ENCODE measurements around the gene SORT1. TPM values are rescaled to one million over a fixed set of nuclear protein-coding genes. Genes with fewer than 3 reads are reported as not detected.

Gene SORT1
- total RNA-seq, 1 experiment from 2014 or later, result 12.4 TPM

DNA sequence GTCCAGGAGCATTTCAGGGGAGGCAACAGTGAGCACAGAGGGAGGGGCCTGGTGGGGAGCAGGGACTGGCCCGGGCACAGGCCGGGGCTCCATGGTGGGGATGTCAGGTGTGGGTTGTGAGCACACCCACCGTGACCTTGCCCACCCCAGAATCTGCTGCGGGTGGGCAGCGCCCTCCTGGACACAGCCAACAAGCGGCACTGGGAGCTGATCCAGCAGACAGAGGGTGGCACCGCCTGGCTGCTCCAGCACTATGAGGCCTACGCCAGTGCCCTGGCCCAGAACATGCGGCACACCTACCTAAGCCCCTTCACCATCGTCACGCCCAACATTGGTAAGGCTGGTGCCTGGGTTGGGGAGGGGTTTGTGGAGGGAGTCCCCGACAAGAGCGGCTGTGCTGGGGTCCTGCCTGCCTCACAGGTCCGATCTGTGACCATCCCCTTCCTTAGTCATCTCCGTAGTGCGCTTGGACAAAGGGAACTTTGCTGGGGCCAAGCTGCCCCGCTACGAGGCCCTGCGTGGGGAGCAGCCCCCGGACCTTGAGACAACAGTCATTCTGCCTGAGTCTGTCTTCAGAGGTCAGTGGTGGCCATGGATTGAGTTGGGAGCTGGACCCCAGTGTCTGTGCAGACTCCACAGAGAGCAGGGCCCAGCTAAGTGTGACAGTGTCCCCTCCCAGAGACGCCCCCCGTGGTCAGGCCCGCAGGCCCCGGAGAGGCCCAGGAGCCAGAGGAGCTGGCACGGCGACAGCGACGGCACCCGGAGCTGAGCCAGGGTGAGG, 129.1 kb downstream of the SORT1 start:
- H3K36me3 ChIP-seq (replicated peaks; ENCODE audit: control insufficient read depth, insufficient read depth, low read length), result peaks cover 6% of the 10 kb centered on the region

DNA sequence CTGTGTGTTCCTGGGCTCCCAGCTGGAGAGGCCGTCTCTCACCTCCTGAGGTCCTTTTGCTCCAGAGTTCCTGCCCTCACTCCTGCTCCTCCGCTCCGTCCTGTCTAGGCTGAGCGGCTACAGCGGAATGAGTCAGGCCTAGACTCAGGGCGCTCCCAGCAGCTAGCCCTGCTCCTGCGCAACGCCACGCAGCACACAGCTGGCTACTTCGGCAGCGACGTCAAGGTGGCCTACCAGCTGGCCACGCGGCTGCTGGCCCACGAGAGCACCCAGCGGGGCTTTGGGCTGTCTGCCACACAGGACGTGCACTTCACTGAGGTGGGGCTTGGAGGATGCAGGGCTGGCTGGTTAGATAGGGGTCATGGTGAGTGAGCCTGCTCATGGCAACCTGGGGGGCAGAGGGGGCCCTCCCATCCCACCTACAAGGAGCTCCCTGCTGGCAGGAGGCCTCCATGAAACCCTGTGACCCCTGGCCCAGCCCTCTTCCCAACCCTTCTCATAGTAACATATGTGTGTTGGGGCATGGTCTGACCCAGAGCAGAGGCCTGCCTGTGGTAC, 129.9 kb downstream of the SORT1 start:
- Histone ChIP-seq H3K27me3 (ENCODE audit: control insufficient read depth, insufficient read depth, low read length) (no peaks in the 10 kb centered on the region), H3K4me3 (ENCODE audit: insufficient read depth, low read depth, low read length) (no peak overlapping the region), H3K36me3 (replicated peaks; ENCODE audit: control insufficient read depth, insufficient read depth, low read length) (peaks cover 6% of the 10 kb centered on the region)
- DNase-seq, result no peak

More for the DNA sequence above, 129.1 kb downstream of the SORT1 start:
- DNase-seq, result peak; percentile 45
- Histone ChIP-seq H3K4me3 (ENCODE audit: insufficient read depth, low read depth, low read length) (no peak overlapping the region), H3K27me3 (ENCODE audit: control insufficient read depth, insufficient read depth, low read length) (no peaks in the 10 kb centered on the region)

DNA sequence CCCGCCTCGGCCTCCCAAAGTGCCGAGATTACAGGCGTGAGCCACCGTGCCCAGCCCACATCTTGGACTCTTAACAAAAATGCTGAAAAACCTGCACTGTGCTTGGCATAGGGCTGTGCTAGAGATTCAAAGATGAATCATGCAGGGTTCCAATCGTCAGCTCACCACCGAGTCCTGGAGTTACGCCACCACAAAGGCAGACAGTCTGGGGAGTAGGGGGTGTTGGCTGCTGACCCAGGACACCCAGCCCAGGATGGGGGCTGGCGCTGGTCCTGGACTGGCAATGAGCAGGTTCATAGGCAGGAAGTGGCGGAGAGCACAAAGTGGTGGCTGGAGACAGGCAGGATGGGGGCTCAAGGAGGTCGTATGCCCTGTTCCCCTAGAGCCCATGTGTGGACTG, 130.8 kb downstream of the SORT1 start:
- no peak for DNase-seq
- H3K36me3 ChIP-seq (replicated peaks; ENCODE audit: control insufficient read depth, insufficient read depth, low read length), result peaks cover 6% of the 10 kb centered on the region
- H3K27me3 ChIP-seq (ENCODE audit: control insufficient read depth, insufficient read depth, low read length), result no peaks in the 10 kb centered on the region
- no peak overlapping the region for H3K4me3 ChIP-seq (ENCODE audit: insufficient read depth, low read depth, low read length)

DNA sequence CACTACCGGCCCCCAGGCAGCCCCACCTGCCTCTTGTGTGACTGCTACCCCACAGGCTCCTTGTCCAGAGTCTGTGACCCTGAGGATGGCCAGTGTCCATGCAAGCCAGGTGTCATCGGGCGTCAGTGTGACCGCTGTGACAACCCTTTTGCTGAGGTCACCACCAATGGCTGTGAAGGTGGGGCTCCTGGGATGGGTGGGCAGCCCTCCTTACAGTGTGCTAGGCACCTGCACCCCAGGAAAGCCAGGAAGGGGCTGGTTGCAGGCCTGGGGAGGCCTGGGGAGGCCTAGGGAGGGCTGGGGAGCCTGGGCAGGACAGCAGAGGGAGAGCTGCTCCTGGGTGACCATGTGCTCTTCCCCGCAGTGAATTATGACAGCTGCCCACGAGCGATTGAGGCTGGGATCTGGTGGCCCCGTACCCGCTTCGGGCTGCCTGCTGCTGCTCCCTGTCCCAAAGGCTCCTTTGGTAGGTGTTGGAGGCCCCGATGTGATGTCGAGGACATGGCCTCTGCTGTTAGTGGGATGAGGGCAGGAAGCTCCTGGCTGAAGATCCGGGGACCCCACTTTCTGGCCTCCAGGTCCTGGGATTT, 131.9 kb downstream of the SORT1 start:
- Histone ChIP-seq H3K27me3 (ENCODE audit: control insufficient read depth, insufficient read depth, low read length) (no peaks in the 10 kb centered on the region), H3K4me3 (ENCODE audit: insufficient read depth, low read depth, low read length) (no peak overlapping the region), H3K36me3 (replicated peaks; ENCODE audit: control insufficient read depth, insufficient read depth, low read length) (peaks cover 6% of the 10 kb centered on the region)
- DNase-seq, result no peak

DNA sequence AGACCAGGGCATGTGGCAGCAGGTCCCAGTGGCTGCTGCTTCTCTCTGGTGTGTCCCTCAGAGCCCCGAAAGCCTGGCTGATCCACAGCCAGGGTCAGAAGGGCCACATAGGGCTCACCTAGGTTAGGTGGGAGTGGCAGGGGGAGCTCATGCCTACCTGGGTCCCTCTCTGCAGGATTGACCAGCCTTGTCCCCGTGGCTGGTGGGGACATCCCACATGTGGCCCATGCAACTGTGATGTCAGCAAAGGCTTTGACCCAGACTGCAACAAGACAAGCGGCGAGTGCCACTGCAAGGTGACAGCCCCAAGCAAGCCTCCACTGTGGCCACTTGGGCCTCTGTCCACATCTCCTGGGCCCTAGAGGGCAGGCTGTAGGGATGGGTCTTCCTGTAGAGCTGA, 132.7 kb downstream of the SORT1 start:
- Histone ChIP-seq H3K4me3 (ENCODE audit: insufficient read depth, low read depth, low read length) (no peak overlapping the region), H3K27me3 (ENCODE audit: control insufficient read depth, insufficient read depth, low read length) (no peaks in the 10 kb centered on the region), H3K36me3 (replicated peaks; ENCODE audit: control insufficient read depth, insufficient read depth, low read length) (peaks cover 6% of the 10 kb centered on the region)
- DNase-seq, result no peak

DNA sequence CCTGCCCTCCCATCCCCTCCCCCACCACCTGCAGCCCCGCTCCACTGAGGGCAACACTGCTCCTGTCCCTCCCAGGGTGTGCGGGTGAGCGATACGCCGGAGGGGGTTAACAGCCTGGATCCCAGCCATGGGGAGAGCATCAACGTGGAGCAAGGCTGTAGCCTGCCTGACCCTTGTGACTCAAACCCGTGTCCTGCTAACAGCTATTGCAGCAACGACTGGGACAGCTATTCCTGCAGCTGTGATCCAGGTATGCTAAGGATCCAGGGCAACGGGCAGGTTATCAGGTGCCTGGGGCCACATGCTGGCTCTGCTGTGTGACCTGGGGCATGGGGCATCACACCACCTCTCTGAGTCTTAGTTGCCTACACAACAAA, 133.4 kb downstream of the SORT1 start:
- Histone ChIP-seq H3K27me3 (ENCODE audit: control insufficient read depth, insufficient read depth, low read length) (no peaks in the 10 kb centered on the region), H3K4me3 (ENCODE audit: insufficient read depth, low read depth, low read length) (no peak overlapping the region), H3K36me3 (replicated peaks; ENCODE audit: control insufficient read depth, insufficient read depth, low read length) (peaks cover 6% of the 10 kb centered on the region)
- no peak for DNase-seq

DNA sequence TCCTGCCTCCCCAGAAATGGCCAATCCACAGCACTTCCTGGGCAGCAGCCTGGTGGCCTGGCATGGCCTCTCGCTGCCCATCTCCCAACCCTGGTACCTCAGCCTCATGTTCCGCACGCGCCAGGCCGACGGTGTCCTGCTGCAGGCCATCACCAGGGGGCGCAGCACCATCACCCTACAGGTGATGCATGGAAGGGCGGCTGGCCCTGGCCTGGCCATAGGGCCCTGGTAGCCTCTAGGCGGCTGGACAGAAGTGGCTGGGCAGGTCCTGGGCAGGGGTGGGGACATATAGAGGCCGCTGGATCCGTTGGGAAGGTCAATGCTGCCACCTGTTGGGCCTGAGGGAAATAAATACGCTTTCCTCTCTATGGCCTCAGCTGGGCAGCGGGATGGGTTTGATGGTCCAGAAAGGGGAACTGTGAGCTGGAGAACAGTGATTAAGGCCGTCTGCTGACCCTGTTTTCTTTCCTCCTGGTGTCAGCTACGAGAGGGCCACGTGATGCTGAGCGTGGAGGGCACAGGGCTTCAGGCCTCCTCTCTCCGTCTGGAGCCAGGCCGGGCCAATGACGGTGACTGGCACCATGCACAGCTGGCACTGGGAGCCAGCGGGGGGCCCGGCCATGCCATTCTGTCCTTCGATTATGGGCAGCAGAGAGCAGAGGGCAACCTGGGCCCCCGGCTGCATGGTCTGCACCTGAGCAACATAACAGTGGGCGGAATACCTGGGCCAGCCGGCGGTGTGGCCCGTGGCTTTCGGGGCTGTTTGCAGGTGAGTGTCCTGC, 133.9 kb downstream of the SORT1 start:
- peaks cover 6% of the 10 kb centered on the region for H3K36me3 ChIP-seq (replicated peaks; ENCODE audit: control insufficient read depth, insufficient read depth, low read length)
- peak; percentile 99 for DNase-seq
- no peak overlapping the region for H3K4me3 ChIP-seq (ENCODE audit: insufficient read depth, low read depth, low read length)
- H3K27me3 ChIP-seq (ENCODE audit: control insufficient read depth, insufficient read depth, low read length), result no peaks in the 10 kb centered on the region

DNA sequence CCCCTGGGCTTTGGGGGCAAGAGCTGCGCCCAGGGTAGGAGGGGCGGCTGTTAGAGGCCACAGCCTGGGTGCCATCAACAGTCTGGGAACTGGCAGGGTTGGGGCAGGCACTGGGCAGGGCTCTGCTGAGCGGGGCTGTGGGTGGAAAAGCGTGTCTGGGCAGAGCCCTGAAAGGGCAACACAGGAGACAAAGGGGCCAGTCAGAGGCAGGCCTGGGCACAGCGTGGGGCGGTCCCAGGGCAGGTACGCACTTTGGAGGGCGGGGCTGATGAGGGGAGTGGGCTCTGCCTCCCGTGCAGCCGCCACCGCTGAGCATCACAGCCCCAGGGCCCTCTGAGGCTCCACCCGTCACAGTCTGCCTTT, 134.5 kb downstream of the SORT1 start:
- H3K36me3 ChIP-seq (replicated peaks; ENCODE audit: control insufficient read depth, insufficient read depth, low read length), result peaks cover 6% of the 10 kb centered on the region
- no peak overlapping the region for H3K4me3 ChIP-seq (ENCODE audit: insufficient read depth, low read depth, low read length)
- no peak for DNase-seq
- no peaks in the 10 kb centered on the region for H3K27me3 ChIP-seq (ENCODE audit: control insufficient read depth, insufficient read depth, low read length)

DNA sequence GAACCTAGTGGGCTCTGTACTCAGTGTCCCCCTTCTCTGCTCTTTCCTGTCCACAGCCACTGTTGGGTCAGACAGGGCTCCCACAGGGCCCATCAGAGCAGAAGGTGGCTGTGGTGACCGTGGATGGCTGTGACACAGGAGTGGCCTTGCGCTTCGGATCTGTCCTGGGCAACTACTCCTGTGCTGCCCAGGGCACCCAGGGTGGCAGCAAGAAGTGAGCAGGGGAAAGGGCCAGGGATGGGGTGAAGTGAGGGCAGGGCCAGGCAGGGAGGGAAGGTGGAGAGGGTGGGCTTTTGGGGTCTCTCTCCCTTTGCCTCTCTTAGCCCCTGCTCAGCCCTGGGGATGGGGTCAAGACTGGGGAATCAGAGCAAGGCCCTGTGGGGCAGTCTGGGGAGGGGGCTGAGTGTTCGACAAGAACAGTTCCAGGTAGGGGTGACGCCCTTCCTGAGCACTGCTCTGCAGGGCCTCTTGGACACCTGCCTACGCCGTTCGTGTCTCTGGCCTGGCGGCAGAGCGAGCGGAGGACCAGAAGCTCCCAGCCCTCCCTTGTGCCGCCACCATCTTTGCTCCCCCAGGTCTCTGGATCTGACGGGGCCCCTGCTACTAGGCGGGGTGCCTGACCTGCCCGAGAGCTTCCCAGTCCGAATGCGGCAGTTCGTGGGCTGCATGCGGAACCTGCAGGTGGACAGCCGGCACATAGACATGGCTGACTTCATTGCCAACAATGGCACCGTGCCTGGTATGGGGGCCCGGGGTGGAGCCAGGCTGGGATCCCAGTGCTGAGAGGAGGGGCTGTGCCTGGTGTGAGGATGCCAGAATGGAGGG, 135.3 kb downstream of the SORT1 start:
- Histone ChIP-seq H3K36me3 (replicated peaks; ENCODE audit: control insufficient read depth, insufficient read depth, low read length) (peaks cover 6% of the 10 kb centered on the region), H3K4me3 (ENCODE audit: insufficient read depth, low read depth, low read length) (no peak overlapping the region), H3K27me3 (ENCODE audit: control insufficient read depth, insufficient read depth, low read length) (no peaks in the 10 kb centered on the region)
- DNase-seq, result no peak

DNA sequence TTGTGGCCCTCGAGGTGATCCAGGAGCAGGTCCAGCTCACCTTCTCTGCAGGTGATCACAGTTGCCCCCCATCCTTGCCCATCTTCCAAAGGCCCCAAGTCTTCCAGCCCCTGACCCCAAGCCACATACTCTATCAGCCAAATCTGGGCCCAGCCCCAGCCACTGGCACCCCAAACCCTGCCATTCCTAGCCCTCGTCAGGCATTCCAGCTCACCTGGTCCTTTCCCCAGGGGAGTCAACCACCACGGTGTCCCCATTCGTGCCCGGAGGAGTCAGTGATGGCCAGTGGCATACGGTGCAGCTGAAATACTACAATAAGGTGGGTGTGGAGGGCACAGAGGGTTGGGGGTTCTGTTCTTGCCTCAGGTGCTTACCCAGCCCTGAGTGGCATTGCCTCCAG, 136.1 kb downstream of the SORT1 start:
- Histone ChIP-seq H3K27me3 (ENCODE audit: control insufficient read depth, insufficient read depth, low read length) (no peaks in the 10 kb centered on the region), H3K36me3 (replicated peaks; ENCODE audit: control insufficient read depth, insufficient read depth, low read length) (peaks cover 6% of the 10 kb centered on the region), H3K4me3 (ENCODE audit: insufficient read depth, low read depth, low read length) (no peak overlapping the region)
- no peak for DNase-seq

DNA sequence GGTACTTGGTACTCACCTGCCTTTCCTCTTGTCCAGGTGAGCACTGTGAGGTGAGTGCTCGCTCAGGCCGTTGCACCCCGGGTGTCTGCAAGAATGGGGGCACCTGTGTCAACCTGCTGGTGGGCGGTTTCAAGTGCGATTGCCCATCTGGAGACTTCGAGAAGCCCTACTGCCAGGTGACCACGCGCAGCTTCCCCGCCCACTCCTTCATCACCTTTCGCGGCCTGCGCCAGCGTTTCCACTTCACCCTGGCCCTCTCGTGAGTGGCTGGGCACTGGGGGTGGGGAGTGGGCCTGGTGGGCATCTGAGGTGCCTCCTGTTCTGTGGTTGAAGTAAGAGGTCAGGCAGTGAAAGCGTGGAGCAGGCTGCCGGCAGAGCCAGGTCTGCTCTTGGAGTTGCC, 136.7 kb downstream of the SORT1 start:
- no peak for DNase-seq
- Histone ChIP-seq H3K27me3 (ENCODE audit: control insufficient read depth, insufficient read depth, low read length) (no peaks in the 10 kb centered on the region), H3K36me3 (replicated peaks; ENCODE audit: control insufficient read depth, insufficient read depth, low read length) (peaks cover 6% of the 10 kb centered on the region), H3K4me3 (ENCODE audit: insufficient read depth, low read depth, low read length) (no peak overlapping the region)

DNA sequence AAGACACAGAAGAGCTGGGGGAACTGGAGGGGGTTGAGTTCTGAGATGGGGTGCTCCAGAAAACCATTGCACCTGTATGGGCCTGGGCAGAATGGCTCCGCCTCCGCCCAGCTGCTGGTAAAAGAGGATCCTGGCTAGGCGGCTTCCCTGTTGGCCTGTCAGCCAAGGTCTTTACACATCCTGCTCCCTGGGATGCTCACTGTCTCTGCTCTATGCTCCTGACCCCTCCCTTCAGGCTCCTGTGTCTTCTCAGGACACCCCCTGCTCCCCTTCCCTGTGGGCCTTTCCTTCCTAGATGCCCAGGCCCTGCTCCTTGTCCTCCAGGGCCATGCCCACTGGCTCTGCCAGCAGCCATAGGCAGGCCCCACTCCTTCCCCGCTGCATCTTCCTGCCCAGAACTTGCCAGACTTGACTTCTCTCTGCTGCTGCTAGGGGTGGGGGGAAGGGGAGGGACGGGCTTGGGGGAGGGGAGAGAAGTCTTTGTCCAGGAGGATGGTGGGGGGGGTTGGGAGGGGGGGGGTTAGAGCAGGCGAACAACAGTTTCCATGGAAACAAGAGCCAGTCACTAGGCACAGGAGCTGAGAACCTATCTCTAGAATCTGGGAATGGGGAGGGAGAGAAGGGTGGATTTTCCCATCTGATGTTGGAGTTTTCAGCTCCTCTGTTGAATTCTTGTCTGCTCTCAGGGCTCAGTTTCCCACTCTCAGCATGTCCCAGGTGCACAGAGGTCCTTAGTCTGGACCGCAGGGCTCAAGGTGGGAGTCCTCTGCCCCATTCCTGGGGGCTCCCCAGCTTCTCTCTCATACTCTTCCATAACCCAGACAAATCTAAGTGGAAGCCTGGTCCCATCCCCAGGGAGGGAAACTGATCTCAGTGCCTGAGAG, 137.8 kb downstream of the SORT1 start:
- DNase-seq, result peak; percentile 86
- no peak overlapping the region for H3K4me3 ChIP-seq (ENCODE audit: insufficient read depth, low read depth, low read length)

More for the DNA sequence above, 137.8 kb downstream of the SORT1 start:
- no peaks in the 10 kb centered on the region for H3K27me3 ChIP-seq (ENCODE audit: control insufficient read depth, insufficient read depth, low read length)
- H3K36me3 ChIP-seq (replicated peaks; ENCODE audit: control insufficient read depth, insufficient read depth, low read length), result peaks cover 5% of the 10 kb centered on the region

Measured in H7 (cell line).